DMS53 treated with DMSO at 0.1 percent for 48 hours (cell line): ENCODE measurements around the gene MAPK1.
"Not testable (repeated sequence)": the region's sequence is repeated elsewhere in the genome, so short reads cannot be mapped to it uniquely, and the experiment has no call there.

Experiments
- DNase-seq: peaks from one replicate; lab custom pipeline; 2025; ENCODE audit not compliant: unreplicated experiment; lab: John Stamatoyannopoulos, UW

Gene MAPK1

GRCh38 chr22:21729184-21729583 lies 138.3 kb downstream of the MAPK1 start:
- DNase-seq, result not testable (repeated sequence)

- no peak for DNase-seq
Measured at GRCh38 chr22:21728270-21728669, 139.2 kb downstream of the MAPK1 start.

- no peak for DNase-seq
Measured at GRCh38 chr22:21727768-21728167, 139.7 kb downstream of the MAPK1 start.

GRCh38 chr22:21727159-21727558 lies 140.3 kb downstream of the MAPK1 start:
- DNase-seq, result no peak

- DNase-seq, result no peak
Measured at GRCh38 chr22:21726650-21727049, 140.8 kb downstream of the MAPK1 start.

- no peak for DNase-seq
Measured at GRCh38 chr22:21725956-21726649, 141.3 kb downstream of the MAPK1 start.

- DNase-seq, result not testable (repeated sequence)
Measured at GRCh38 chr22:21724496-21724895, 142.9 kb downstream of the MAPK1 start.

- not testable (repeated sequence) for DNase-seq
Measured at GRCh38 chr22:21721195-21721852, 146.1 kb downstream of the MAPK1 start.

GRCh38 chr22:21720191-21720859 lies 147.1 kb downstream of the MAPK1 start:
- DNase-seq, result not testable (repeated sequence)

GRCh38 chr22:21719024-21719423 lies 148.4 kb downstream of the MAPK1 start:
- no peak for DNase-seq

GRCh38 chr22:21718499-21718898 lies 148.9 kb downstream of the MAPK1 start:
- DNase-seq, result no peak

GRCh38 chr22:21716395-21717122 lies 150.9 kb downstream of the MAPK1 start:
- DNase-seq, result not testable (repeated sequence)

- no peak for DNase-seq
Measured at GRCh38 chr22:21714786-21715185, 152.7 kb downstream of the MAPK1 start.

- DNase-seq, result no peak
Measured at GRCh38 chr22:21714059-21714770, 153.2 kb downstream of the MAPK1 start.

GRCh38 chr22:21713428-21714058 lies 153.9 kb downstream of the MAPK1 start:
- no peak for DNase-seq

- DNase-seq, result no peak
Measured at GRCh38 chr22:21712751-21713427, 154.6 kb downstream of the MAPK1 start.

- DNase-seq, result no peak
Measured at GRCh38 chr22:21711851-21712250, 155.6 kb downstream of the MAPK1 start.

- no peak for DNase-seq
Measured at GRCh38 chr22:21710156-21710555, 157.3 kb downstream of the MAPK1 start.

GRCh38 chr22:21709688-21710087 lies 157.8 kb downstream of the MAPK1 start:
- DNase-seq, result no peak

- no peak for DNase-seq
Measured at GRCh38 chr22:21708960-21709359, 158.5 kb downstream of the MAPK1 start.
